ENCODE results near the gene CD74. TPM values are rescaled to one million over a fixed set of nuclear protein-coding genes. Genes with fewer than 3 reads are reported as not detected.

CD74 gene
- total and polyA plus RNA-seq, 2 of the 13 experiments (the other 11 are each of a cell fraction or from before 2014, with no cell fraction given), result 34.1 to 84.4 TPM

DNA sequence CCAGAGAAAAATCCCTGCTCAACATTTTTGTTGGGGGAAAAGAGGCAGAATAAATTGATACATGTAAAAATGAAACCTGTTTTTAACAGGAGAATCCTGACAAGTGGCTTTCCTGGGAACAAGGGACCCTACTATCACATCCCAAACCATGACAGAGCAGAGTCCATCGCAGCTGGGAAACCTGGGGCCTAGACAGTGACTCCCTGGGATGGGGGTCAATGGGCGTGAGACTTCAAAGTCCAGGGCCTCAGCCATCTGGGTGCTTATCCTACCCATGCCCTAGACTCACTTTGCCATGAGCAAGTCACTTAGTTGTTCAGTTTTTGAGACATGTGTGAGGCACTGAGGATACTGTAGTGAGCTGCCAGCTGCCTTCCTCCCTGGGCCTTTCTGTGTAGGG is 49.5 kb downstream of the CD74 start:
- H3K36me3 ChIP-seq (replicated peaks in 1 of 2; ENCODE audit: control insufficient read depth in 1 of 2, insufficient read depth in 2 of 2, low read length in 2 of 2), result peaks cover 32 to 68% of the 10 kb centered on the region in 2 experiments
- ATAC-seq, result peak; percentile 67
- TF ChIP-seq ESRRA (CRISPR knock-in tag; IDR thresholded peaks at IDR 0.05; ENCODE audit: low read depth) (0 out of 2 replicates have a peak, but pooled peaks have one; percentile 25), ZNF629 (CRISPR knock-in tag; conservative IDR thresholded peaks at IDR 0.05) (peak; percentile 72; the same call in 1 of the 2 replicates), NR2F2 (IDR thresholded peaks at IDR 0.05; ENCODE audit: borderline replicate concordance, low read depth) (peak; percentile 40; the same call in 1 of the 2 replicates), HDAC1 (CRISPR knock-in tag; IDR thresholded peaks at IDR 0.05) (peak; percentile 34; the same call in 1 of the 2 replicates), NR2C2 (CRISPR knock-in tag; IDR thresholded peaks at IDR 0.05; ENCODE audit: borderline replicate concordance) (peak; percentile 23; the same call in 1 of the 2 replicates), RBM22 (optimal IDR thresholded peaks at IDR 0.05; ENCODE audit: low read length) (peak; percentile 22), CBX2 (IDR thresholded peaks at IDR 0.05; ENCODE audit: low read depth, low read length) (no peak), CBX2 (CRISPR knock-in tag; IDR thresholded peaks at IDR 0.05; ENCODE audit: low read depth) (no peak), ZBTB7B (CRISPR knock-in tag; IDR thresholded peaks at IDR 0.05) (0 out of 2 replicates have a peak, but pooled peaks have one; percentile 24), PHF21A (CRISPR knock-in tag; IDR thresholded peaks at IDR 0.05) (peak; percentile 33; the same call in 1 of the 2 replicates), NONO (IDR thresholded peaks at IDR 0.05) (no peak), NONO (CRISPR knock-in tag; conservative IDR thresholded peaks at IDR 0.05) (0 out of 2 replicates have a peak, but pooled peaks have one; percentile 22), NR2F6 (IDR thresholded peaks at IDR 0.05) (no peak), NR2F6 (CRISPR knock-in tag; IDR thresholded peaks at IDR 0.05) (peak; percentile 41; the same call in 1 of the 2 replicates), HNF4A (CRISPR knock-in tag; IDR thresholded peaks at IDR 0.05) (peak; percentile 88), RXRA (CRISPR knock-in tag; IDR thresholded peaks at IDR 0.05) (peak; percentile 36; the same call in 1 of the 2 replicates), SALL1 (CRISPR knock-in tag; IDR thresholded peaks at IDR 0.05) (0 out of 2 replicates have a peak, but pooled peaks have one; percentile 32)
- TF ChIP-seq, protein P1, sequence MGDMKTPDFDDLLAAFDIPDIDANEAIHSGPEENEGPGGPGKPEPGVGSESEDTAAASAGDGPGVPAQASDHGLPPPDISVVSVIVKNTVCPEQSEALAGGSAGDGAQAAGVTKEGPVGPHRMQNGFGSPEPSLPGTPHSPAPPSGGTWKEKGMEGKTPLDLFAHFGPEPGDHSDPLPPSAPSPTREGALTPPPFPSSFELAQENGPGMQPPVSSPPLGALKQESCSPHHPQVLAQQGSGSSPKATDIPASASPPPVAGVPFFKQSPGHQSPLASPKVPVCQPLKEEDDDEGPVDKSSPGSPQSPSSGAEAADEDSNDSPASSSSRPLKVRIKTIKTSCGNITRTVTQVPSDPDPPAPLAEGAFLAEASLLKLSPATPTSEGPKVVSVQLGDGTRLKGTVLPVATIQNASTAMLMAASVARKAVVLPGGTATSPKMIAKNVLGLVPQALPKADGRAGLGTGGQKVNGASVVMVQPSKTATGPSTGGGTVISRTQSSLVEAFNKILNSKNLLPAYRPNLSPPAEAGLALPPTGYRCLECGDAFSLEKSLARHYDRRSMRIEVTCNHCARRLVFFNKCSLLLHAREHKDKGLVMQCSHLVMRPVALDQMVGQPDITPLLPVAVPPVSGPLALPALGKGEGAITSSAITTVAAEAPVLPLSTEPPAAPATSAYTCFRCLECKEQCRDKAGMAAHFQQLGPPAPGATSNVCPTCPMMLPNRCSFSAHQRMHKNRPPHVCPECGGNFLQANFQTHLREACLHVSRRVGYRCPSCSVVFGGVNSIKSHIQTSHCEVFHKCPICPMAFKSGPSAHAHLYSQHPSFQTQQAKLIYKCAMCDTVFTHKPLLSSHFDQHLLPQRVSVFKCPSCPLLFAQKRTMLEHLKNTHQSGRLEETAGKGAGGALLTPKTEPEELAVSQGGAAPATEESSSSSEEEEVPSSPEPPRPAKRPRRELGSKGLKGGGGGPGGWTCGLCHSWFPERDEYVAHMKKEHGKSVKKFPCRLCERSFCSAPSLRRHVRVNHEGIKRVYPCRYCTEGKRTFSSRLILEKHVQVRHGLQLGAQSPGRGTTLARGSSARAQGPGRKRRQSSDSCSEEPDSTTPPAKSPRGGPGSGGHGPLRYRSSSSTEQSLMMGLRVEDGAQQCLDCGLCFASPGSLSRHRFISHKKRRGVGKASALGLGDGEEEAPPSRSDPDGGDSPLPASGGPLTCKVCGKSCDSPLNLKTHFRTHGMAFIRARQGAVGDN (CRISPR knock-in tag; IDR thresholded peaks at IDR 0.05), result peak; percentile 15; the same call in 1 of the 2 replicates
- TF ChIP-seq, protein P2, sequence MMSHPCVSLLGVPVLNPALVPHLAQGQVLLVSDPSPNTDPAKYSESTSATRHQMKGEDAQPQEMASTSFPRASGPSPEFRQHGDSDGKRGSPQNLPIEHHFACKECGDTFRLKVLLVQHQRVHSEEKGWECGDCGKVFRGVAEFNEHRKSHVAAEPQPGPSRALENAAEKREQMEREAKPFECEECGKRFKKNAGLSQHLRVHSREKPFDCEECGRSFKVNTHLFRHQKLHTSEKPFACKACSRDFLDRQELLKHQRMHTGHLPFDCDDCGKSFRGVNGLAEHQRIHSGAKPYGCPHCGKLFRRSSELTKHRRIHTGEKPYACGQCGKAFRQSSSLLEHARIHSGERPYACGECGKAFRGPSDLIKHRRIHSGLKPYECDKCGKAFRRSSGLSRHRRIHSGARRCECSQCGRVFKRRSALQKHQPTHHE (CRISPR knock-in tag; IDR thresholded peaks at IDR 0.05; ENCODE audit: borderline replicate concordance), result no peak
- TF ChIP-seq, protein P3, sequence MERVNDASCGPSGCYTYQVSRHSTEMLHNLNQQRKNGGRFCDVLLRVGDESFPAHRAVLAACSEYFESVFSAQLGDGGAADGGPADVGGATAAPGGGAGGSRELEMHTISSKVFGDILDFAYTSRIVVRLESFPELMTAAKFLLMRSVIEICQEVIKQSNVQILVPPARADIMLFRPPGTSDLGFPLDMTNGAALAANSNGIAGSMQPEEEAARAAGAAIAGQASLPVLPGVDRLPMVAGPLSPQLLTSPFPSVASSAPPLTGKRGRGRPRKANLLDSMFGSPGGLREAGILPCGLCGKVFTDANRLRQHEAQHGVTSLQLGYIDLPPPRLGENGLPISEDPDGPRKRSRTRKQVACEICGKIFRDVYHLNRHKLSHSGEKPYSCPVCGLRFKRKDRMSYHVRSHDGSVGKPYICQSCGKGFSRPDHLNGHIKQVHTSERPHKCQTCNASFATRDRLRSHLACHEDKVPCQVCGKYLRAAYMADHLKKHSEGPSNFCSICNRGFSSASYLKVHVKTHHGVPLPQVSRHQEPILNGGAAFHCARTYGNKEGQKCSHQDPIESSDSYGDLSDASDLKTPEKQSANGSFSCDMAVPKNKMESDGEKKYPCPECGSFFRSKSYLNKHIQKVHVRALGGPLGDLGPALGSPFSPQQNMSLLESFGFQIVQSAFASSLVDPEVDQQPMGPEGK (CRISPR knock-in tag; IDR thresholded peaks at IDR 0.05), result peak; percentile 37; the same call in 1 of the 2 replicates

More for the DNA sequence above, 49.5 kb downstream of the CD74 start:
- Histone ChIP-seq H3K4me2 (ENCODE audit: low read depth, low read length) (peak overlapping the region; percentile 11; the same call in 1 of the 2 replicates), H3K9me3 (ENCODE audit: low read length) (no peaks in the 10 kb centered on the region), H3K4me1 (ENCODE audit: insufficient read depth, low read length) (peaks cover 54% of the 10 kb centered on the region), H3K79me2 (ENCODE audit: insufficient read depth, low read length) (peaks cover 23% of the 10 kb centered on the region), H3K27ac (ENCODE audit: extremely low read length, insufficient read depth, low read length) (peak overlapping the region; percentile 31), H3K9ac (ENCODE audit: insufficient read depth, low read depth, low read length) (no peak overlapping the region), H2AFZ (ENCODE audit: low read length) (no peak overlapping the region), H4K20me1 (ENCODE audit: insufficient read depth, low read length) (no peaks in the 10 kb centered on the region; the same call in 1 of the 2 replicates), H3K27me3 (ENCODE audit: control insufficient read depth in 1 of 2, insufficient read depth in 2 of 2, low read length in 2 of 2) (no peaks in the 10 kb centered on the region), H3K4me3 (replicated peaks in 1 of 3; ENCODE audit: insufficient read depth in 1 of 3, low read depth in 2 of 3, low read length in 3 of 3) (no peak overlapping the region)
- DNase-seq (ENCODE audit: low spot score) (peak; percentile 20), FAIRE-seq (peak; percentile 63)
- in situ Hi-C loops (cut with HindIII; ENCODE audit: extremely low pct_ligation_motif_present, low pct_unique_long_range_greater_than_20kb) (no loop called here), intact Hi-C loops (cut with micrococcal nuclease; ENCODE audit: unreplicated experiment) (no loop called here)
- ChIA-PET CTCF (ENCODE audit: low intra/inter-chr PET ratio, low total read pairs) (no interaction called here), POLR2A (no interaction called here)
- BruUV-seq (replicated peaks), result no TSS peak
- WGBS (ENCODE audit: low lambda C conversion rate), result 43% methylated on average over 1 of the region's 2 CpGs

All from HepG2 (cell line).